GM23248 (cell line): ENCODE measurements around the gene ASGR2.

ENCODE experiments used
- EZH2 ChIP-seq: fragments of 200-600 bp; sonication (generic); IDR thresholded peaks from 2 replicates; pipeline ENCODE4 v1.6.1; 2018; ENCODE audit warnings: antibody characterized with exemption, mild to moderate bottlenecking; ENCODE audit not compliant: insufficient read depth, poor library complexity, severe bottlenecking
- EZH2phosphoT487 ChIP-seq: fragments of 200-600 bp; sonication (generic); IDR thresholded peaks from 2 replicates; pipeline ENCODE4 v1.6.1; 2018; ENCODE audit warnings: antibody characterized with exemption, moderate library complexity, mild to moderate bottlenecking, low read depth; ENCODE audit not compliant: insufficient read depth

DNA sequence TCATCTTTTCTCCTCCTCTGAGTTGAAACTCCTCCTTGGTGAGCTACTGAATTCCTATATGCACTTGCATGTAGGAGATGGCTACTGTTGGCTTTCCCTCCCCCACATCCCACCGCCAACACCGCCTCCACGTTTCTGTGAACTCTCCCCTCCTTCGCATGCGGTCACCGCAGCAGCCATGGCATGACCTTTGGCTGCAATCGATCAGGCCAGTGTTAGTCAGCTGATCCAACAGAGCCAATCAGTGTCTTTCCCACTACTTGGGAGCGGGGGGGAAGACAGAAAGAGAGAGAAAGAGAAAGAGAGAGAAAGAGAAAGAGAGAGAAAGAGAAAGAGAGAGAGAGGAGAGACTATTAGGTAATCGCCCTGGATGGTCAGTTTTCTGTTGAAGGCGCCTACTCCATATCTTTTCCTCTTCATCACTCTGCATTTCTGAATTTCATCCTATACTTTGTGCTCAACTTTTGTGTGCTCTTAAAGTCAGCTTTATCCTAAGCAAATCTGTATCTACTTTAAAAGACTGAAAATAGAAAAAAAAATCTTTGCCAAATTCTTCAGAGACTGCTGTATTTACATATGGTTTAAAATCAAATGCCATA is 41.8 kb upstream of the ASGR2 start:
- TF ChIP-seq EZH2 (no peak), EZH2phosphoT487 (no peak)
